ENCODE data around the gene CD40. TPM values are rescaled to one million over a fixed set of nuclear protein-coding genes. Genes with fewer than 3 reads are reported as not detected.

The CD40 gene
- polyA plus RNA-seq, 2 of the 4 experiments (the other 2 are of a cell fraction) = 4.9 to 5.2 TPM

DNA sequence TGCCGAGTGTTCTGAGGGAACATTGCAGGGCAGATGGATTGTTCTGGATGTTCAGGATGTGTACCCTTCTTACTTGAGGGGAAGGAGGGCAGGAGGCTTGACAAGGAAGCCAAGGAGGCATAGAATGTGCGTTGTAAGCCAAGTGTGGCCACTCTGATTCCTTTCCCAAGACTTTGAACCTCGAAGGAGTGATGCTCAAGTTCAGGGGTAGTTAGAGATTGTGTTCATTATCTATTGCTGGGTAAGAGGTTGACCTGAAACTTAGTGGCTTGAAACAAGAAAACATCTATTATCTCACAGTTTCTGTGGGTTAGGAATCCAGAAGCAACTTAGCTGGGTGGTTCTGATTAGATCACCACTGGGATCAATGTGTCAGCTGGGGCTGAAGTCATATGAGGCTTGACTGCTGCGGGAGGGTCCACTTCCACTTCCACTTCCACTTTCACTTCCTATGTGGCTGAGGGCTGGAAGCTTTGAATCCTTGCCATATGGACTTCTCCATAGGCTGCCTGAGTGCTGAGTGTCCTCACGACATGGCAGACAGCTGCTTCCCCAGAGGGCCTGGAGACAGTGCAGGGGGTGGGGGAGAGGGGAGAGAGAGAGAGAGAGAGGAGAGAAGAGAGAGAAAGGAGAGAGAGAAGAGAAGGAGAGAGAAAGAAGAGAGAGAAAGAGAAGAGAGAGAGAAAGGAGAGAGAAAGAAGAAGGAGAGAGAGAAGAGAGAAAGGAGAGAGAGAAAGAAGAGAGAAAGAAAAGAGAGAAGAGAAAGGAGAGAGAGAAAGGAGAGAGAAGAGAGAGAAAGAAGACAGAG lies 6.9 kb upstream of the CD40 start:
- H3K4me3 ChIP-seq = no peak overlapping the region
- no peak for ATAC-seq
- FAIRE-seq = no peak
- TF ChIP-seq ZSCAN20 (CRISPR knock-in tag; IDR thresholded peaks at IDR 0.05) = no peak
- DNase-seq (ENCODE audit: low read depth in 1 of 2, low spot score in 1 of 2) = no peak
- ChIA-PET POLR2A (no interaction called here), CTCF (no interaction called here)
- H3K27ac ChIP-seq = no peak overlapping the region
- 4% methylated on average over 5 of the region's 5 CpGs for WGBS (ENCODE audit: missing lambda C conversion rate)
- H3K9me3 ChIP-seq = no peaks in the 10 kb centered on the region
- H3K4me2 ChIP-seq = no peak overlapping the region
- no peaks in the 10 kb centered on the region for H3K4me1 ChIP-seq

GRCh38 chr20:46111836-46112212 lies 6.3 kb upstream of the CD40 start:
- Histone ChIP-seq H3K4me1 (no peaks in the 10 kb centered on the region), H3K27ac (no peak overlapping the region), H3K9me3 (no peaks in the 10 kb centered on the region), H3K4me3 (no peak overlapping the region), H3K4me2 (no peak overlapping the region)
- ATAC-seq (no peak), DNase-seq (ENCODE audit: low read depth in 1 of 2, low spot score in 1 of 2) (no peak), FAIRE-seq (no peak)
- ChIA-PET POLR2A (no interaction called here), CTCF (no interaction called here)
- no peak for TF ChIP-seq MAX (IDR thresholded peaks at IDR 0.05)
- no peak for TF ChIP-seq GATA3 (IDR thresholded peaks at IDR 0.05; ENCODE audit: borderline replicate concordance)
- no peak for TF ChIP-seq HOXB5 (CRISPR knock-in tag; IDR thresholded peaks at IDR 0.05)
- no peak for TF ChIP-seq ZSCAN20 (CRISPR knock-in tag; IDR thresholded peaks at IDR 0.05)
- no peak for TF ChIP-seq FOSL2 (IDR thresholded peaks at IDR 0.05)
- no peak for TF ChIP-seq FOSL2 (CRISPR knock-in tag; IDR thresholded peaks at IDR 0.05)
- TF ChIP-seq CHD2 (IDR thresholded peaks at IDR 0.05; ENCODE audit: low read length, partially characterized antibody) = no peak
- TF ChIP-seq, protein P1, sequence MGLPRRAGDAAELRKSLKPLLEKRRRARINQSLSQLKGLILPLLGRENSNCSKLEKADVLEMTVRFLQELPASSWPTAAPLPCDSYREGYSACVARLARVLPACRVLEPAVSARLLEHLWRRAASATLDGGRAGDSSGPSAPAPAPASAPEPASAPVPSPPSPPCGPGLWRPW (IDR thresholded peaks at IDR 0.05) = no peak
- TF ChIP-seq, protein P2, sequence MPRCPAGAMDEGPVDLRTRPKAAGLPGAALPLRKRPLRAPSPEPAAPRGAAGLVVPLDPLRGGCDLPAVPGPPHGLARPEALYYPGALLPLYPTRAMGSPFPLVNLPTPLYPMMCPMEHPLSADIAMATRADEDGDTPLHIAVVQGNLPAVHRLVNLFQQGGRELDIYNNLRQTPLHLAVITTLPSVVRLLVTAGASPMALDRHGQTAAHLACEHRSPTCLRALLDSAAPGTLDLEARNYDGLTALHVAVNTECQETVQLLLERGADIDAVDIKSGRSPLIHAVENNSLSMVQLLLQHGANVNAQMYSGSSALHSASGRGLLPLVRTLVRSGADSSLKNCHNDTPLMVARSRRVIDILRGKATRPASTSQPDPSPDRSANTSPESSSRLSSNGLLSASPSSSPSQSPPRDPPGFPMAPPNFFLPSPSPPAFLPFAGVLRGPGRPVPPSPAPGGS (IDR thresholded peaks at IDR 0.05) = no peak
- TF ChIP-seq KDM1A (IDR thresholded peaks at IDR 0.05; ENCODE audit: low read depth) = no peak
- no peak for TF ChIP-seq EP300 (IDR thresholded peaks at IDR 0.05)
- TF ChIP-seq HDAC2 (IDR thresholded peaks at IDR 0.05) = no peak
- TF ChIP-seq EHMT2 (IDR thresholded peaks at IDR 0.05; ENCODE audit: low read depth) = no peak
- no peak for TF ChIP-seq CHD4 (IDR thresholded peaks at IDR 0.05; ENCODE audit: borderline replicate concordance)

DNA sequence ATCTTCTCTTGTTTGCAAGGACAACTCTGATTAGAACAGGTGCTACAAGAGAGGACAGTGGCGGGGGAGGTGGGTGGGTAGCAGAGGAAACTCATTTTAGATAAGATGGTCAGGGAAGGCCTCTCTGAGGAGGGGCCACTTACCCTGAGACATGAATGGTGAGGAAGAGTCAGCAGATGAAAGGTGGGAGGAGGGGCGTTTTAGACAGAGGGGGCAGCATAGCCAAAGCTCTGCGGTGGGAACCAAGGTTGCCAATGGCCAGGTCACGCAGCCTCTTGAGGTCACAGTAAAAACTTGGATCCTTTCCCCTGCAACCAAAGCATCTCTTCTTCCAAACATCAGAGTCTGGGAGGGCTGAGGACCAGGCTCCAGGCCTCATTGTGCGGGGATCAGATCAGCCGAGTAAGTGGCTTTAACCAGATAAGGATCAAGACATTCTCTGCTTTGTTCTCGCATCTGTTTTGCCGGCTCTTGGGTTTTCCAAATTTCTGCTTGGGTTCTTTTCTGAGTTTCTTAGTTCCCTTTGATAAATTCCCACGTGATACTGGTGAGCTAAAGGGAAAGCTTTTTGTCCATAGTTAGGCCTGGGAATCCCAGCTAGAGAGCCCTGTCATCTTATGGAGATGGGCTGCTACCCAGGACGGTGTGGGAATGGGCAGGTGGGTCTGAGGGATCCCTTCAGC lies 5.5 kb upstream of the CD40 start:
- ChIA-PET CTCF (no interaction called here), POLR2A (no interaction called here)
- TF ChIP-seq MAX (IDR thresholded peaks at IDR 0.05) = no peak
- no peak for TF ChIP-seq MYC (IDR thresholded peaks at IDR 0.05; ENCODE audit: borderline replicate concordance, low read length)
- TF ChIP-seq ESRRA (IDR thresholded peaks at IDR 0.05; ENCODE audit: borderline replicate concordance, low read length) = no peak
- no peak for TF ChIP-seq BHLHE40 (IDR thresholded peaks at IDR 0.05; ENCODE audit: low read depth, low read length)
- no peak for TF ChIP-seq KDM5A (IDR thresholded peaks at IDR 0.05)
- no peak for TF ChIP-seq JUNB (IDR thresholded peaks at IDR 0.05)
- no peak for TF ChIP-seq RNF2 (IDR thresholded peaks at IDR 0.05; ENCODE audit: borderline replicate concordance, low read depth)
- no peak for TF ChIP-seq FOSL2 (IDR thresholded peaks at IDR 0.05)
- no peak for TF ChIP-seq FOSL2 (CRISPR knock-in tag; IDR thresholded peaks at IDR 0.05)
- no peak for TF ChIP-seq MAFK (IDR thresholded peaks at IDR 0.05; ENCODE audit: partially characterized antibody)
- no peak for TF ChIP-seq POLR2A (IDR thresholded peaks at IDR 0.05; ENCODE audit: low read length)
- TF ChIP-seq CEBPB (IDR thresholded peaks at IDR 0.05) = no peak
- FAIRE-seq (no peak), ATAC-seq (no peak), DNase-seq (ENCODE audit: low read depth in 1 of 2, low spot score in 1 of 2) (no peak)
- WGBS (ENCODE audit: missing lambda C conversion rate) = 51% methylated on average over 10 of the region's 10 CpGs
- H3K4me2 ChIP-seq = no peak overlapping the region
- no peaks in the 10 kb centered on the region for H3K9me3 ChIP-seq
- no peak overlapping the region for H3K27ac ChIP-seq
- H3K4me1 ChIP-seq = 0 out of 3 replicates have a peak, but pooled peaks cover 3% of the 10 kb centered on the region
- H3K4me3 ChIP-seq = no peak overlapping the region

Measured in A549 (cell line).